HepG2 (cell line): Measurements from ENCODE around the gene SPAG6. TPM values are rescaled to one million over a fixed set of nuclear protein-coding genes. Genes with fewer than 3 reads are reported as not detected.

Experiments
- FOXA3 ChIP-seq: IDR thresholded peaks from 2 replicates; pipeline ENCODE4 v1.6.1; 2016; ENCODE audit warnings: missing genetic modification reagents, missing compliant biosample characterization
- GTF2F1 ChIP-seq: fragments of 150-350 bp; IDR thresholded peaks from 2 replicates; pipeline ENCODE4 v1.6.1; 2014; ENCODE audit warnings: low read length
- GZF1 ChIP-seq: sonication (generic); formaldehyde crosslinking; IDR thresholded peaks from 2 replicates; pipeline ENCODE4 v1.5.1; 2020; ENCODE audit warnings: mild to moderate bottlenecking, missing genetic modification reagents
- HES4 ChIP-seq: sonication (generic); formaldehyde crosslinking; IDR thresholded peaks from 2 replicates; pipeline ENCODE4 v1.9.0; 2021; ENCODE audit warnings: mild to moderate bottlenecking, missing genetic modification reagents, borderline replicate concordance
- ISX ChIP-seq: sonication (generic); formaldehyde crosslinking; conservative IDR thresholded peaks from 2 replicates; pipeline ENCODE4 v1.5.0; 2020; ENCODE audit warnings: missing genetic modification reagents
- KDM4B ChIP-seq: sonication (generic); formaldehyde crosslinking; IDR thresholded peaks from 2 replicates; pipeline ENCODE4 v1.4.0; 2020; ENCODE audit warnings: missing genetic modification reagents
- NCOA5 ChIP-seq: sonication (generic); formaldehyde crosslinking; IDR thresholded peaks from 2 replicates; pipeline ENCODE4 v1.4.0; 2020; ENCODE audit warnings: missing genetic modification reagents
- PHB2 ChIP-seq: fragments of 450-650 bp; IDR thresholded peaks from 2 replicates; pipeline ENCODE4 v1.6.1; 2018; ENCODE audit not compliant: partially characterized antibody
- REXO4 ChIP-seq: sonication (generic); formaldehyde crosslinking; IDR thresholded peaks from 2 replicates; pipeline ENCODE4 v1.8.0; 2022; ENCODE audit warnings: missing genetic modification reagents, mild to moderate bottlenecking, borderline replicate concordance
- SOX13 ChIP-seq, 3 experiments: fragments of 450-650 bp in 1 of 3; sonication (generic) in 1 of 3; formaldehyde crosslinking in 1 of 3; IDR thresholded peaks in 2 of 3; conservative IDR thresholded peaks in 1 of 3; 2 replicates each; pipeline versions ENCODE4 v1.5.0 to v1.6.1; 2016 to 2020; ENCODE audit warnings: antibody characterized with exemption in 1 of 3, mild to moderate bottlenecking in 1 of 3, missing compliant biosample characterization in 1 of 3, missing genetic modification reagents in 1 of 3, moderate library complexity in 1 of 3
- ZBED4 ChIP-seq: sonication (generic); formaldehyde crosslinking; IDR thresholded peaks from 2 replicates; pipeline ENCODE4 v1.4.0; 2020; ENCODE audit warnings: missing genetic modification reagents, borderline replicate concordance
- ZBTB43 ChIP-seq: sonication (generic); formaldehyde crosslinking; conservative IDR thresholded peaks from 2 replicates; pipeline ENCODE4 v1.4.0; 2020; ENCODE audit warnings: missing genetic modification reagents
- ZNF180 ChIP-seq: sonication (generic); formaldehyde crosslinking; IDR thresholded peaks from 2 replicates; pipeline ENCODE4 v1.4.0; 2020; ENCODE audit warnings: low read depth, missing genetic modification reagents, borderline replicate concordance
- ZNF224 ChIP-seq: sonication (generic); formaldehyde crosslinking; IDR thresholded peaks from 2 replicates; pipeline ENCODE4 v1.5.0; 2020; ENCODE audit warnings: mild to moderate bottlenecking, missing genetic modification reagents
- ZNF232 ChIP-seq: sonication (generic); formaldehyde crosslinking; IDR thresholded peaks from 2 replicates; pipeline ENCODE4 v1.4.0; 2020; ENCODE audit warnings: missing genetic modification reagents, borderline replicate concordance
- ZNF251 ChIP-seq: sonication (generic); formaldehyde crosslinking; IDR thresholded peaks from 2 replicates; pipeline ENCODE4 v1.9.0; 2021; ENCODE audit warnings: mild to moderate bottlenecking, missing genetic modification reagents
- ZNF317 ChIP-seq: sonication (generic); formaldehyde crosslinking; IDR thresholded peaks from 2 replicates; pipeline ENCODE4 v1.5.0; 2020; ENCODE audit warnings: mild to moderate bottlenecking, missing genetic modification reagents
- ZNF562 ChIP-seq: sonication (generic); formaldehyde crosslinking; IDR thresholded peaks from 2 replicates; pipeline ENCODE4 v1.8.0; 2022; ENCODE audit warnings: missing genetic modification reagents, borderline replicate concordance
- ZNF790 ChIP-seq: sonication (generic); formaldehyde crosslinking; IDR thresholded peaks from 2 replicates; pipeline ENCODE4 v1.8.0; 2022; ENCODE audit warnings: missing genetic modification reagents, mild to moderate bottlenecking, borderline replicate concordance
- ZUFSP ChIP-seq: sonication (generic); formaldehyde crosslinking; IDR thresholded peaks from 2 replicates; pipeline ENCODE4 v1.9.0; 2021; ENCODE audit warnings: missing genetic modification reagents, mild to moderate bottlenecking, borderline replicate concordance
- polyA plus RNA-seq, 8 experiments: library from polyadenylated mRNA; depleted of rRNA in 3 of 8; stranded (reverse) in 7 of 8; unstranded in 1 of 8; fragments of >200 nt; fragmentation: Illumina TruSeq in 4 of 8; extraction: Trizol in 4 of 8; gene quantifications; 2 replicates each; pipeline versions ENCODE4 v1.2.1 to v1.2.3, GENCODE V29; 2011 to 2016; ENCODE audit warnings: low read depth in 4 of 8, missing spikeins in 1 of 8, mixed read lengths in 1 of 8; ENCODE audit not compliant: insufficient read depth in 1 of 8
- total RNA-seq, 5 experiments: library from RNA; depleted of rRNA; stranded (reverse); fragments of >200 nt; fragmentation: Illumina TruSeq; extraction: Trizol; gene quantifications; 2 replicates each; pipeline ENCODE4 v1.2.3, GENCODE V29; 2016; ENCODE audit warnings: low read depth in 1 of 5
- TF ChIP-seq, protein P1 (sequence below): sonication (generic); formaldehyde crosslinking; conservative IDR thresholded peaks from 2 replicates; pipeline ENCODE4 v1.4.0; 2020; ENCODE audit warnings: missing genetic modification reagents

The SPAG6 gene
- total and polyA plus RNA-seq, 2 of the 13 experiments (the other 11 are each of a cell fraction or from before 2014, with no cell fraction given): not detected

DNA sequence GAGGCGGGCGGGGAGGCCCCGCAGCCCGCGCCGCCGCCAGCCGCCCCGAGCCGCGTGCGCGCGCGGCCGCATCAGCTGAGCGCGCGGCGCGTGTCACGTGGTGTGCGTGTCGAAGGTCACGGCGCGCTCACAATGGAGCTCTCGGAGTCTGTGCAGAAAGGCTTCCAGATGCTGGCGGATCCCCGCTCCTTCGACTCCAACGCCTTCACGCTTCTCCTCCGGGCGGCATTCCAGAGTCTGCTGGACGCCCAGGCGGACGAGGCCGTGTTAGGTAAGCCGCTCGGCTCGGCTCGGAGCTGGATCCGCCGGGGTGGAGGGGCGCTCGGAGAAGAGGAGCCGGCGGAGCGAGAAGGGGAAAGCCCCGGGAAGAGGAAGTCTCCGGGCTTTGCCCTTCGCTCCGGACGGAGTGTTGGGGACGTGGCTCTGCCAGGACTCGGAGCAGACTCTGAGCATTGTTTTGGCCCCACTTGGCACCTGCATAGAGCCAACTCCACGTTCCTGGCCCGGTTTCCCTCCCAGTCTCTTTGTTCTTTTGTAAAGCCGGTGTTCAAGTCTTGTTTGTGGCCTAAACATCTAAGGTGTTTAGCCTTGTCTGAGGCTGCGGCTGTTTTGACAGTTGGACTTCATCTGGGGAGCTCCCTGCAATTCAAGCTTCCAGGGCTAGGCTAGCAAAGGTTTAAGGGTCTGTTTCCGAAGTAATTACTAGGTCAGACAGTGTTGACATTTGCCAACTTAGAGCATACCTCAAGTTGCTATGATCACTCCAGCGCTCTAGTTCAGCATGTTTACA, 28.8 kb upstream of the SPAG6 start, which contains the start of gene COMMD3 (continued):
- TF ChIP-seq HES4 (CRISPR knock-in tag) (0 out of 2 replicates have a peak, but pooled peaks have one; percentile 16), ZNF562 (CRISPR knock-in tag) (no peak), ZNF224 (CRISPR knock-in tag) (peak; percentile 84; the same call in 1 of the 2 replicates), GZF1 (CRISPR knock-in tag) (peak; percentile 77; the same call in 1 of the 2 replicates), ZUFSP (no peak), ISX (CRISPR knock-in tag) (no peak), ZBTB43 (CRISPR knock-in tag) (no peak), GTF2F1 (no peak), ZNF180 (CRISPR knock-in tag) (no peak), KDM4B (CRISPR knock-in tag) (no peak), ZNF232 (CRISPR knock-in tag) (no peak), ZNF251 (no peak), ZBED4 (no peak), NCOA5 (CRISPR knock-in tag) (no peak), ZNF317 (peak; percentile 32; the same call in 1 of the 2 replicates), FOXA3 (peak; percentile 77), PHB2 (no peak), REXO4 (CRISPR knock-in tag) (no peak), SOX13 (IDR thresholded peaks at IDR 0.05) (no peak; the same call in 1 of the 2 replicates), SOX13 (CRISPR knock-in tag; conservative IDR thresholded peaks at IDR 0.05 in 1 of 2, IDR thresholded peaks at IDR 0.05 in 1 of 2) (peak in 1 of 2 experiments; percentile 9; a peak in 1 of 4 replicates), ZNF790 (CRISPR knock-in tag) (peak; percentile 81; the same call in 1 of the 2 replicates)
- TF ChIP-seq, protein P1, sequence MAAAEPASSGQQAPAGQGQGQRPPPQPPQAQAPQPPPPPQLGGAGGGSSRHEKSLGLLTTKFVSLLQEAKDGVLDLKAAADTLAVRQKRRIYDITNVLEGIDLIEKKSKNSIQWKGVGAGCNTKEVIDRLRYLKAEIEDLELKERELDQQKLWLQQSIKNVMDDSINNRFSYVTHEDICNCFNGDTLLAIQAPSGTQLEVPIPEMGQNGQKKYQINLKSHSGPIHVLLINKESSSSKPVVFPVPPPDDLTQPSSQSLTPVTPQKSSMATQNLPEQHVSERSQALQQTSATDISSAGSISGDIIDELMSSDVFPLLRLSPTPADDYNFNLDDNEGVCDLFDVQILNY (CRISPR knock-in tag): no peak
